Measurements from ENCODE around the gene ANKRD29. TPM values are rescaled to one million over a fixed set of nuclear protein-coding genes. Genes with fewer than 3 reads are reported as not detected.

Gene ANKRD29
- total RNA-seq, 1 donor from 2014 or later, result 56.5 TPM

- ATAC-seq (peak; percentile 70 to 72), DNase-seq (peak; percentile 54)
- Histone ChIP-seq H3K27ac (peak overlapping the region; percentile 77), H3K4me3 (peak overlapping the region; percentile 61), H3K9me3 (no peaks in the 10 kb centered on the region), H3K4me1 (peaks cover 15% of the 10 kb centered on the region), H3K27me3 (ENCODE audit: low read depth) (peaks cover 46% of the 10 kb centered on the region), H3K36me3 (no peaks in the 10 kb centered on the region)
- TF ChIP-seq CTCF (IDR thresholded peaks at IDR 0.05), result peak; percentile 6
- intact Hi-C loops (cut with DNase I), result no loop called here
These were observed 27.1 kb upstream of the ANKRD29 start for GRCh38 chr18:23689616-23690504.

- Histone ChIP-seq H3K4me3 (peak within 1 kb of the TSS; percentile 61), H3K9me3 (no peaks in the 10 kb centered on the region), H3K36me3 (no peaks in the 10 kb centered on the region), H3K4me1 (peaks cover 20% of the 10 kb centered on the region), H3K27me3 (ENCODE audit: low read depth) (peaks cover 46% of the 10 kb centered on the region), H3K27ac (peak within 1 kb of the TSS; percentile 77)
- peak; percentile 94 for ATAC-seq
- peak; percentile 82 for DNase-seq
- intact Hi-C loops (cut with DNase I), result no loop called here
- TF ChIP-seq CTCF (IDR thresholded peaks at IDR 0.05), result peak; percentile 19
These were observed 26.4 kb upstream of the ANKRD29 start, which contains the start of gene LAMA3 for GRCh38 chr18:23689031-23689615. TSS of gene LAMA3 (plus strand) at chr18:23689453. CDS start at chr18:23689684, 231 bp downstream.

GRCh38 chr18:23688528-23688927 lies 25.8 kb upstream of the ANKRD29 start:
- no peaks in the 10 kb centered on the region for H3K36me3 ChIP-seq
- H3K4me3 ChIP-seq, result peak overlapping the region; percentile 61
- no peak for DNase-seq
- no peak for ATAC-seq
- peak overlapping the region; percentile 77 for H3K27ac ChIP-seq
- intact Hi-C loops (cut with DNase I), result no loop called here
- no peaks in the 10 kb centered on the region for H3K9me3 ChIP-seq
- H3K4me1 ChIP-seq, result peaks cover 20% of the 10 kb centered on the region
- H3K27me3 ChIP-seq (ENCODE audit: low read depth), result peaks cover 46% of the 10 kb centered on the region
- no peak for TF ChIP-seq CTCF (IDR thresholded peaks at IDR 0.05)

- Histone ChIP-seq H3K27ac (no peak overlapping the region), H3K4me3 (no peak overlapping the region), H3K36me3 (no peaks in the 10 kb centered on the region), H3K9me3 (no peaks in the 10 kb centered on the region), H3K4me1 (peaks cover 12% of the 10 kb centered on the region), H3K27me3 (ENCODE audit: low read depth) (peaks cover 32% of the 10 kb centered on the region)
- DNase-seq, result no peak
- intact Hi-C loops (cut with DNase I), result no loop called here
- TF ChIP-seq CTCF (IDR thresholded peaks at IDR 0.05), result no peak
- no peak for ATAC-seq
These were observed 21.9 kb upstream of the ANKRD29 start for GRCh38 chr18:23684515-23685197.

- intact Hi-C loops (cut with DNase I), result no loop called here
- no peaks in the 10 kb centered on the region for H3K9me3 ChIP-seq
- peak; percentile 57 to 80 for ATAC-seq
- TF ChIP-seq CTCF (IDR thresholded peaks at IDR 0.05), result no peak
- H3K4me3 ChIP-seq, result no peak overlapping the region
- no peaks in the 10 kb centered on the region for H3K36me3 ChIP-seq
- peaks cover 22% of the 10 kb centered on the region for H3K27me3 ChIP-seq (ENCODE audit: low read depth)
- DNase-seq, result no peak
- no peak overlapping the region for H3K27ac ChIP-seq
- H3K4me1 ChIP-seq, result peaks cover 5% of the 10 kb centered on the region
These were observed 21.0 kb upstream of the ANKRD29 start for GRCh38 chr18:23683671-23684070.
